T-cell (primary cell): ENCODE results near the gene LRRC27. TPM values are rescaled to one million over a fixed set of nuclear protein-coding genes. Genes with fewer than 3 reads are reported as not detected.
A peak's percentile ranks its signal among the peaks of the same experiment; 100 is the strongest.

Experiments used
- ATAC-seq, 4 experiments: fragments of 200-7000 bp in 3 of 4; fragments of 150-1000 bp in 1 of 4; cut with Tn5 transposase; replicated peaks in 1 of 4; 1 replicate in 3 of 4; 2 replicates in 1 of 4; pipeline ENCODE4 v1.10.0; 2021; ENCODE audit warnings: moderate library complexity in 3 of 4, mild to moderate bottlenecking in 2 of 4, moderate number of reproducible peaks in 1 of 4
- CTCF ChIA-PET, 2 donors: fragments of 300-600 bp; sonication (Branson Sonifier 250); formaldehyde crosslinking; loops; one replicate each; lab custom pipeline; 2022; ENCODE audit warnings: antibody characterized with exemption in 2 of 2; lab: Charles Lee
- POLR2A ChIA-PET, 2 donors: fragments of 300-600 bp; sonication (Branson Sonifier 250); formaldehyde crosslinking; loops; one replicate each; lab custom pipeline; 2022; ENCODE audit warnings: antibody characterized with exemption in 2 of 2; lab: Charles Lee
- DNase-seq, 35 experiments: peaks; one replicate each; pipeline versions ENCODE4 v3.0.0 to v3.0.0-alpha.2; 2013 to 2023
- H3K27ac ChIP-seq: one replicate; pipeline ENCODE4 v1.5.1; 2013; ENCODE audit warnings: low read length
- H3K27me3 ChIP-seq, 2 experiments: replicated peaks in 1 of 2; 1 replicate in 1 of 2; 2 replicates in 1 of 2; pipeline versions ENCODE4 v1.6.1 to v1.7.0; 2013; ENCODE audit warnings: low read length in 1 of 2, mixed read lengths in 1 of 2; ENCODE audit not compliant: control insufficient read depth in 2 of 2, insufficient read depth in 2 of 2; ENCODE audit errors: extremely low read depth in 1 of 2
- H3K36me3 ChIP-seq, 2 donors: 1 replicate in 1 of 2; 2 replicates in 1 of 2; pipeline versions ENCODE4 v1.6.1 to v1.7.0; 2013; ENCODE audit warnings: low read length in 1 of 2; ENCODE audit not compliant: control insufficient read depth in 2 of 2, insufficient read depth in 1 of 2; ENCODE audit errors: extremely low read depth in 1 of 2
- H3K4me1 ChIP-seq, 2 experiments: 1 replicate in 1 of 2; 2 replicates in 1 of 2; pipeline versions ENCODE4 v1.6.1 to v1.7.0; 2013; ENCODE audit warnings: low read length in 2 of 2, mixed read lengths in 1 of 2; ENCODE audit not compliant: insufficient read depth in 2 of 2, control insufficient read depth in 1 of 2; ENCODE audit errors: extremely low read depth in 1 of 2
- H3K4me3 ChIP-seq, 2 donors: 1 replicate in 1 of 2; 2 replicates in 1 of 2; pipeline versions ENCODE4 v1.5.1 to v1.7.0; 2013; ENCODE audit warnings: mild to moderate bottlenecking in 2 of 2, low read length in 1 of 2, moderate library complexity in 1 of 2; ENCODE audit not compliant: control insufficient read depth in 1 of 2; ENCODE audit errors: extremely low read depth in 1 of 2
- H3K9me3 ChIP-seq: 2 replicates; pipeline ENCODE4 v1.7.0; 2013
- H3K27ac Mint-ChIP-seq, 2 donors: one replicate each; pipeline ENCODE4 v1.8.0; 2020 to 2021; ENCODE audit warnings: mild to moderate bottlenecking in 2 of 2, mixed read lengths in 2 of 2
- H3K27me3 Mint-ChIP-seq, 2 donors: one replicate each; pipeline ENCODE4 v1.8.0; 2021 to 2022; ENCODE audit warnings: mixed read lengths in 2 of 2
- H3K36me3 Mint-ChIP-seq: one replicate; pipeline ENCODE4 v1.8.0; 2021; ENCODE audit warnings: mixed read lengths
- H3K4me1 Mint-ChIP-seq, 3 donors: one replicate each; pipeline ENCODE4 v1.8.0; 2020 to 2022; ENCODE audit warnings: mixed read lengths in 3 of 3, mild to moderate bottlenecking in 1 of 3
- H3K4me3 Mint-ChIP-seq, 3 donors: one replicate each; pipeline ENCODE4 v1.8.0; 2020 to 2022; ENCODE audit warnings: mild to moderate bottlenecking in 3 of 3, mixed read lengths in 3 of 3, moderate library complexity in 3 of 3
- H3K9me3 Mint-ChIP-seq, 3 donors: one replicate each; pipeline ENCODE4 v1.8.0; 2020 to 2022; ENCODE audit warnings: mixed read lengths in 3 of 3
- WGBS: methylation state at CpG from one replicate; pipeline ENCODE4 v1.1.5; 2013; ENCODE audit warnings: missing lambda C conversion rate; ENCODE audit not compliant: insufficient coverage; 5-methylcytosine and 5-hydroxymethylcytosine counted together
- total RNA-seq, 35 experiments: library from RNA in 6 of 35; stranded (reverse) in 6 of 35; fragments of 120-200 nt in 1 of 35; gene quantifications; one replicate each; pipeline versions ENCODE4 v1.2.1 to v1.2.4 and lab custom pipeline; 2013 to 2026

The LRRC27 gene
- total RNA-seq, 5 donors from 2014 or later (not counting 1 experiment from before 2014, with no cell fraction given), result 3.1 to 7.8 (median 7.0) TPM

DNA sequence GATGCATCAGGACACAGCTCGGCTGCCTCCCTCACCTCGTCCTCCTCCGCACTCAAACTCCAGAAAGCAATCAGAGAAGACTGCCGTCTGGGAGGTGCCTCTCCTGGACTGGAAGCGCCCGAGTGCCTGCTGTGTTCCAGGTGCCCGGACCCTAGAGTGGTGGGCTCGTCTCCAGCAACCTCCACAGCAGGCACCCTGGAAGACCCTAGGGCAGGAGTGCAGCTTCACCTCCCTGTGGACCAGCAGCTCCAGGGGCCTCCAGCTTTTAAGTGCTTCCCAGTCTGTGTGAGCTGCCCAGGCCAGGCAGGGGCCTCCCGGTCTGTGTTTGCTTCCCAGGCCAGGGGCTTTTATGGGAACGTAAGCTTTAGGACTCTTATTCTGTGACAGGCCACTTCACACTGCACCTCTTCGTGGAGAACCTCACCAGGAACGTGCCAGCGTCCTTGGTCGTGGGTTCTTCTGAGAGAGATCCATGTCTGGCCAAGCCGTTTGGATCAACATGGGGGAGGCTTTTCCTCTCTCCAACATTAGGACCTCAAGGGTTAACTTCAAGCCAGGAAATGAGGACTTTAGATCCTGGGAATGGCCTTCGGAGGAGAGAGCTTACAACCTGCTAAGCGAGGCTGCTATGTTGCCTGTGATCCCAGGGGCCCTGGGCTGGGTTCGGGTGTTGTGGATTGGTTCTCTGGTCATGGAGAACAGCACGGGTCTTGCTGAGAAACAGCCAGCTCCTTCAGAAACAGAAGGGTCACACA, 59.1 kb downstream of the LRRC27 start:
- WGBS, result 85% methylated on average over 12 of the region's 19 CpGs
- CTCF ChIA-PET, result no interaction called here
- H3K4me3 Mint-ChIP-seq, result no peak overlapping the region
- Histone ChIP-seq H3K4me3 (no peak overlapping the region), H3K27ac (no peak overlapping the region), H3K9me3 (no peaks in the 10 kb centered on the region), H3K36me3 (no peaks in the 10 kb centered on the region), H3K27me3 (peaks cover 0 to 10% of the 10 kb centered on the region in 2 experiments), H3K4me1 (peaks cover 2 to 30% of the 10 kb centered on the region in 2 experiments)
- DNase-seq (no peak), ATAC-seq (no peak)
- H3K27me3 Mint-ChIP-seq, result no peaks in the 10 kb centered on the region
- POLR2A ChIA-PET, result no interaction called here
- no peak overlapping the region for H3K27ac Mint-ChIP-seq
- H3K4me1 Mint-ChIP-seq, result peaks cover 3 to 10% (median 7%) of the 10 kb centered on the region in 3 donors
- no peaks in the 10 kb centered on the region for H3K36me3 Mint-ChIP-seq
- peaks cover 0 to 8% (median 0%) of the 10 kb centered on the region in 3 donors for H3K9me3 Mint-ChIP-seq

DNA sequence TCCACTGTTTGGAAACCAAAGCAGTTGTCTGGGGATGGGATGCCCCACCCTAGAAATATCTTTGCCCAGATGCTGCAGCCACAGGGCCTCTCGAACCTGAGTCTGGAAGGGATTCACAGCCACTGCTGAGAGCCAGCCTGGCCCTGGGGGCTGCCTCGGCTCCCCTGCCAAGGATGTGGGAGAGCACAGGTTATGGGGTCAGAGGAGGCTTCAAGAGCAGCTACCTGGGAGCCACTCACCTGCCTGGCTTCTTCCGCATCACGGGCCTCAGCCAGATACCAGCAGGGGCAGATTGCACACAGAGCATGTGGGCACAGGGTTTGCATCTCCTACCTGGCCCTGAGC, 59.7 kb downstream of the LRRC27 start:
- ChIA-PET POLR2A (no interaction called here), CTCF (no interaction called here)
- Mint-ChIP-seq H3K27ac (no peak overlapping the region), H3K9me3 (peaks cover 0 to 8% (median 0%) of the 10 kb centered on the region in 3 donors), H3K36me3 (no peaks in the 10 kb centered on the region), H3K27me3 (no peaks in the 10 kb centered on the region), H3K4me3 (no peak overlapping the region), H3K4me1 (peaks cover 3 to 10% (median 7%) of the 10 kb centered on the region in 3 donors)
- Histone ChIP-seq H3K4me1 (peaks cover 2 to 31% of the 10 kb centered on the region in 2 experiments), H3K9me3 (no peaks in the 10 kb centered on the region), H3K27ac (no peak overlapping the region), H3K27me3 (peaks cover 0 to 10% of the 10 kb centered on the region in 2 experiments), H3K4me3 (no peak overlapping the region), H3K36me3 (no peaks in the 10 kb centered on the region)
- no peak for ATAC-seq
- 96% methylated on average over 4 of the region's 4 CpGs for WGBS
- DNase-seq, result no peak

DNA sequence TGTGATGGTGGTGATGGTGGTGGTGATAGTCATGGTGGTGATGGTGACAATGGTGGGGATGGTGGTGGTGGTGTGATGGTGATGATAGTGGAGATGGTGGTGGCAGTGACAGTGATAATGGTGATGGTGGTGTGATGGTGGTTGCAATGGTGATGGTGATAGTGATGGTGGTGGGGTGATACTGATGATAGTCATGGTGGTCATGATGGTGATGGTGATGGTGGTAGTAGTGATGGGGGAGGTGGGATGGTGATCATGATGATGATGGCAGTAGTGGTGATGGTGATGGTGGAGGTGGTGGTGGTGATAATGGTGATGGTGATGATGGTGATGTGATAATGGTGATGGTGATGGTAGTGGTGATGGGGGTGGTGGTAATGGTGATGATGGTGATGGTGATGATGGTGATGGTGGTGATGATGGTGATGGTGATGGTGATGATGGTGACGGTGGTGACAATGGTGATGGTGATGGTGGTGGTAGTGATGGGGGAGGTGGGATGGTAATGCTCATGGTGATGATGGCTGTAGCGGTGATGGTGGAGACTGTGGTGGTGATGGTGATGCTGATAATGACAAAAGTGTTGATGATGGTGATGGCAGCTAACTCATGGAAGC, 60.3 kb downstream of the LRRC27 start:
- peak overlapping the region in 1 of 2 donors; percentile 0 for H3K27ac Mint-ChIP-seq
- Histone ChIP-seq H3K9me3 (no peaks in the 10 kb centered on the region), H3K27me3 (peaks cover 0 to 9% of the 10 kb centered on the region in 2 experiments), H3K4me1 (peaks cover 2 to 31% of the 10 kb centered on the region in 2 experiments), H3K4me3 (no peak overlapping the region), H3K27ac (no peak overlapping the region), H3K36me3 (no peaks in the 10 kb centered on the region)
- peaks cover 3 to 10% (median 7%) of the 10 kb centered on the region in 3 donors for H3K4me1 Mint-ChIP-seq
- WGBS, result 73% methylated on average over 1 of the region's 2 CpGs
- no peak overlapping the region for H3K4me3 Mint-ChIP-seq
- H3K27me3 Mint-ChIP-seq, result no peaks in the 10 kb centered on the region
- DNase-seq (no peak), ATAC-seq (no peak)
- POLR2A ChIA-PET, result no interaction called here
- H3K36me3 Mint-ChIP-seq, result no peaks in the 10 kb centered on the region
- H3K9me3 Mint-ChIP-seq, result peaks cover 0 to 8% (median 0%) of the 10 kb centered on the region in 3 donors
- CTCF ChIA-PET, result no interaction called here

DNA sequence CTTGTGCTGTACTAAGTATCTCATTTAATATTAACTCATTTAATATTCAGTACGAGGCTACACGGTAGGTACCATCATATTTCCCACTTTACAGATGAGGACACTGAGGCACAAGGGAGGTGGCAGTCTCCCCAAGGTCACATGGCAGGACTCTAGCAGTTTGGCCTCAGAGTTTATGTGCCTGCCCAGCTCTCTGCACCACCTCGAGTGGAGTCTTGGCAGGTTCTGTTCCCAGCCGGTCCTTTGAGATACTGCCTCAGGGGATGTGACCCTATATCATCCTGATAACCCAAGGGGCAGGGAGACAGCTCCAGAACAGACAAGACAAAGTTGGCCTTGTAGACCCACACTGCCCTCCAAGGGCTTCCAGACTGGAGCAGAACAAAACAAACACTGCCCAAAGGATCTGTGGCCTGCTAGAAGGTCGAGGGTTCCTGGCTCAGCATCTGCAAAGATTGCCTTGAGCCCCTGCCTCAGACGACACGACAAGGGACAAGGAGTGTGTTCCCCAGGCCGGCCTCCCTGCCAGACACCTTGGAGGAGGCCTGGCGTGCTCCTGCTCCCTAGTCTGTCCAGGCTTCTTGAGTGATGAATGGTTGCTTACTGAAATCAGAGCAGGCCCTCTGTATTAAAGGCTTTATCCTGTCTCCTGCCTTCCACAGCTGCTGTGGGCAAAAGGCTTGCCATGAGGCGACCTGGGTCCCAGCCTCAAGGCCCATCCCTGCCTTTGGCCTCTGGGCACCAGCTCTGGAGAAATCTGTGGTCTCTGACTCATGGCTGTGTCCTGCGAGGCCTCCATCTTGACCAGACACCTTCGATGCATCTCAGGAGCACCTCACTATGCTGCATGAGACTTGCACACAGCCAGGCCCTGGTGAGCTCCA, 61.1 kb downstream of the LRRC27 start:
- Mint-ChIP-seq H3K9me3 (peaks cover 0 to 8% (median 0%) of the 10 kb centered on the region in 3 donors), H3K36me3 (no peaks in the 10 kb centered on the region), H3K27me3 (no peaks in the 10 kb centered on the region), H3K4me3 (no peak overlapping the region), H3K4me1 (peaks cover 3 to 10% (median 5%) of the 10 kb centered on the region in 3 donors), H3K27ac (peak overlapping the region; percentile 55 to 81)
- Histone ChIP-seq H3K36me3 (no peaks in the 10 kb centered on the region), H3K27ac (no peak overlapping the region), H3K4me3 (no peak overlapping the region), H3K27me3 (peaks cover 0 to 5% of the 10 kb centered on the region in 2 experiments), H3K4me1 (peaks cover 6 to 31% of the 10 kb centered on the region in 2 experiments), H3K9me3 (no peaks in the 10 kb centered on the region)
- ATAC-seq (no peak), DNase-seq (no peak)
- CTCF ChIA-PET, result interaction anchor here in 1 of 2 donors (0.5 kb wide), 1 partner anchor 57 kb away, joined by 5 read pairs; no protein-coding TSS in a partner anchor
- POLR2A ChIA-PET, result no interaction called here
- WGBS, result 86% methylated on average over 8 of the region's 12 CpGs

DNA sequence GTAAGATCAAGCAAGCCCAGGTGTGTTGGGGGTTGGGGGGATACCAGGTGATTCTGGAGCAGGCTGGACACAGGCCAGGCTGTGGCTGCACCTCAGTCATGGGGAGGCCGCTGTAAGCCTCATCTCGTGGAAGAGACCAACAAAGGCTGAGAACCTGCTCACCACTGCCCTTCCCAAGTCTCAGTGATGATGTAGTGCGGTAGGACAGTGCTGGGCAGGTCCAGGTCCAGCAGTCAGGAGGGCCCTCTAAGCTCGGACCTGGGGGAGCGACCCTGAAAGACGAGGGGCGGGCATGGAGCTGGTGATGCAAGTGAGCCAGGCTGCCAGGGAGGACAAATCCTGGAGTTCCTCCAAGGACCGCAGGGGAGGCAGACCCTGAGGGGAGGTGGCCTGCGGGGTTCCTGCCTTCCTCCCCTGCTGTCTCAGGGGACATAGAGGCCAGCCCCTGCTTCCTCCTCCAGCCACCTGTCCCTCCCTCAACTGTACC, 61.7 kb downstream of the LRRC27 start:
- ChIA-PET CTCF (no interaction called here), POLR2A (no interaction called here)
- DNase-seq (no peak), ATAC-seq (no peak)
- Mint-ChIP-seq H3K36me3 (no peaks in the 10 kb centered on the region), H3K27ac (peak overlapping the region; percentile 55 to 81), H3K27me3 (no peaks in the 10 kb centered on the region), H3K4me3 (no peak overlapping the region), H3K4me1 (peaks cover 5 to 12% (median 8%) of the 10 kb centered on the region in 3 donors), H3K9me3 (peaks cover 0 to 8% (median 0%) of the 10 kb centered on the region in 3 donors)
- Histone ChIP-seq H3K36me3 (no peaks in the 10 kb centered on the region), H3K9me3 (no peaks in the 10 kb centered on the region), H3K27ac (no peak overlapping the region), H3K4me1 (peaks cover 7 to 38% of the 10 kb centered on the region in 2 experiments), H3K27me3 (peaks cover 0 to 5% of the 10 kb centered on the region in 2 experiments), H3K4me3 (no peak overlapping the region)
- WGBS, result 86% methylated on average over 7 of the region's 9 CpGs
